HG03103 (cell line): ENCODE measurements around the gene BCAS3.
"Not testable (repeated sequence)": the region's sequence is repeated elsewhere in the genome, so short reads cannot be mapped to it uniquely, and the experiment has no call there.

Experiments used
- ATAC-seq: cut with Tn5 transposase; IDR thresholded peaks from one replicate; pipeline ENCODE4 v1.9.1; 2021; ENCODE audit warnings: low read depth; ENCODE audit not compliant: unreplicated experiment

Gene BCAS3

DNA sequence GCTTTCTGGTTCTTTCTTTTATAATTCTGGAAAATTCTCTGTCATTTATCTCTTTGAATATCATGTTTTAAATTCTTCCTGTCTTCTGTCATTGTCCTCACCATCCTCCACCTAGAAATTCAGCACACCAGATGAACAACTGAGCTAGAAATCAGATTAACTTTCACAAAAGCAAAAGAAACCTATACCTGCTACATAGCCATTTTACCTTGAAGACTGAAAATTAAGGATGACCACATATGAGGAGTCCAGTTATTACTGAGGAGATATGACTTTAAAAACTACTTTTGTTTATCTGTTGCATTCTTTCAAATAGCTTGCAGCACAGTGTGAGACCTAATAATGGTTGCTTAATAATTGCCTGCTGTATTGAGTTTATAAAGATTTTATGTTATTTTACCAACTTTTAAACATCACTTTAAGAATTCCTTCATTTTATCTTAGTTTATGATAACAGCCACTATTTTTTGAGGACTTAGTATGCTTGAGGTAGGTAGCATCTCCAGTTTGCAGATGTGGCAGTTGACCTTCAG lies 104.3 kb downstream of the BCAS3 start:
- ATAC-seq: no peak

DNA sequence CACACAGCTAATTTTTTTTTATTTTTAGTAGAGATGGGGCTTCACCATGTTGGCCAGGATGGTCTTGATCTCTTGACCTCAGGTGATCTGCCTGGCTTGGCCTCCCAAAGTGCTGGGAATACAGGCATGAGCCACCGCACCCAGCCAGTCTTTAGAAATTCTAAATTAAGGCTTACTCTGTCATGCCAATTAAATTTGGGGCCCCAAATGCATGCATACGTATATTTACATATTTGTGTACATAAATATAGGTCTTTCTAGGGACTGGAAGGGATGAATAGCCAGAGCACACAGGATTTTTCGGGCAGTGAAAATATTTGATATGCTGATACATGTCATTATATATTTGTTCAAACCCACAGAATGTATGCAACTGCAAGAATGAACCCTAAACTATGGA lies 105.1 kb downstream of the BCAS3 start:
- ATAC-seq: no peak

DNA sequence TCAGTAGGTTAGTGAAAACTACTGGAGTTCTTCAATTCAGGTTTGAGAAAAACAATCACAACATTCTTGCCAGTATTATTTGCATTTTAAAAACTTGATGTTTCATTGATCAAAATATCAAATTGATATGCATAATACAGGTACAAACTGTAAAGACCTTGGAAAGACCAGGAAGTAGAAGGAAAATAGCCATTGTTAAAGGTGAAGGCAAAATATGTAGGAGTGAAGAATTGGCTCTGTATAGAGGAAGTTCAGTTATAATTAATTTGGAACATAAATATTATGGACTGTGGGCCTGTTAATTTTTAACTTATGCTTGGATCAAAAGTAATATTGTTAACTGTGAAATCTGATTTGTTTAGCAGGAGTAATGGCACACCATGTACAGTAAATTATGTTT lies 112.6 kb downstream of the BCAS3 start:
- no peak for ATAC-seq

DNA sequence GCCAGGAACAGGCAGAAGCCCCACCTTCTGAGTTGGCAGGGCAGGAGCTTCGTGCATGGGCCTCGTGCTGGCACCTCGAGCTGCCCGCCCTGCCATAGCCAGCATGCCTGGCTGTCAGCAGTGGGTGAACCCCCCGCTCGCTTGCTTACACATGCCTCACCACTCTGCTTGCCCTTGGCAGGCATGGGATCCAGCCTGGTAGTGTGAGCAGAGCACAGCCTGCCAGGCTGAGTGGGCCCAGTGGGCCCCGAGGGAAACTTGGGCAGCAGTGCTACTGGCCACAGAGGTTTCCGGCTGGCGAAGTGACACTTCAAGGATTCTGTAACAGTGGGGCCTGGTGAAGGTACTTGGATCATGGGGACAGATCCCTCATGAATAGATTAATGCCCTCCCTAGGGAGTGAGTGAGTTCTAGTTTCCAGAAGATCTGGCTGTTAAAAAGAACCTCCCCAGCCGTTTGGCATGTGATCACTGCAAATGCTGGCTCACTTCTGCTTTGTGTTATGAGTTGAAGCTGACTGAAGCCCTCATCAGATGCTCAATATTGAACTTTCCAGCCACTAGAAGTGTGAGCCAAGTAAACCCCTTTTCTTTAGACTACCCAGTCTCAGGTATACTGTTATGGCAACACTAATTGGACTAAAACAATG lies 114.7 kb downstream of the BCAS3 start:
- no peak for ATAC-seq

DNA sequence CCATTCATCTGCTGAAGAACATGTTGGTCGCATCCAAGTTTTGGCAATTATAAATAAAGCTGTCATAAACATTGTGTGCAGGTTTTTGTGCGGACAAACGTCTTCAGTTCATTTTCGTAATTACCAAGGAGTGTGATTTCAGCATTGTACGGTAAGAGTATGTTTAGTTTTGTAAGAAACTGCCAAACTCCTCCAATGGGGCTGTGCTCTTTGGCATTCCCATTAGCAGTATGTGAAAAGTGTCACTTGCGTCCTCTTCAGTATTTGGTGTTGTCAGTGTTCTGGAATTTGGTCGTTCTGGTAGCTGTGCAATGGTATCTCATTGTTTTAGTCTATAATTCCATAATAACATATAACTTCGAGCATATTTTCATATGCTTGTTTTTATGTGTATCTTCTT lies 120.9 kb downstream of the BCAS3 start:
- ATAC-seq: no peak

DNA sequence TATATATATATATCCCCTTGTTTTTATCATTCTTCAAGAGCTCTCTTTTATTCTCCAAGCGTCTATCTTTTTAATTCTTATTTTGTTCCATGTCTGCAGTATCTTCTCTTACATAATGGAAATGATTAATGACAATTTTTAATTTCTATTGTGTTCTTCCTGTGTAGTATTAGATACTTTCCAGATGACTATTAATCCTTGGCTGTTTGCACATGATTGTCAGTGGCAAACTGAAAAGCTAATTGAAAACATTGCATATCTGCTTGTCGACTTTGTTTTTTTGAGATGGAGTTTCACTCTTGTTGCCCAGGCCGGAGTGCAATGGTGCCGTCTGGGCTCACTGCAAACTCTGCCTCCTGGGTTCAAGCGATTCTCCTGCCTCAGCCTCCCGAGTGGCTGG lies 124.7 kb downstream of the BCAS3 start:
- ATAC-seq: no peak

DNA sequence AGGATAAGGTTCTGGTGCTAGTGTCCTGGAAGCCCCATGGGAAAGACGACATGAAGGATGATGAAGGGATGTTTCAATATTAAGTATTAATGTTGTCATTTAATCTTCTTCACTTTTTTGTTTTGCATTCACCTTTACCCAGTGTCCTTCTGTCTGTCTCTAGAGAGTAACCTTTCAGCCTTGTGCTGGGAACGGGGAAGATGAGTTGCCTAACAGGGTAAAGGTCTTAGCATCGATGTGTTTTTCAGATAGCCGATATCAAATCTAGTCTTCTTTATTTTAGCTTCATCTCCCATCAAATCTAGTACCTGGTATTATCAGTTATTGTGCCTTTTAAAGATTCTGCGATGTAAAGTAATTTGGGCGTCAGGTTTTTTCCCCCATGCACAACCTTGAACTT lies 125.4 kb downstream of the BCAS3 start:
- ATAC-seq: no peak

DNA sequence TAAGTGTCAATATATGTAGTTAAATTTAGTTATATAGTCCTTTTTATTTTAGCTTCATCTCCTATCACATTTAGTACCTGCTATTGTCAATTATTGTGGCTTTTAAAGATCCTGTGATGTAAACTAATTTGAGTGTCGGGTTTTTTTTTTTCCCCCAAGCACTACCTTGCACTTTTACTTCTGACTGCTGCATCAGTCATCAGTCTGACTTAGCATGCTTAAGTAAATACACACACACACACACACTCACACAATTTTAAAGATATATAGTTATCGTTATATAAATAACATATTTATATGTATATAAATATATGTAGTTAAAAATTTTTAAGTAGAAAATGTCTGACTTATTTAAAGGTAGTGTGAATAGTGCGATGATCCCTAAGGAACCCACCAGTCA lies 127.2 kb downstream of the BCAS3 start:
- no peak for ATAC-seq

DNA sequence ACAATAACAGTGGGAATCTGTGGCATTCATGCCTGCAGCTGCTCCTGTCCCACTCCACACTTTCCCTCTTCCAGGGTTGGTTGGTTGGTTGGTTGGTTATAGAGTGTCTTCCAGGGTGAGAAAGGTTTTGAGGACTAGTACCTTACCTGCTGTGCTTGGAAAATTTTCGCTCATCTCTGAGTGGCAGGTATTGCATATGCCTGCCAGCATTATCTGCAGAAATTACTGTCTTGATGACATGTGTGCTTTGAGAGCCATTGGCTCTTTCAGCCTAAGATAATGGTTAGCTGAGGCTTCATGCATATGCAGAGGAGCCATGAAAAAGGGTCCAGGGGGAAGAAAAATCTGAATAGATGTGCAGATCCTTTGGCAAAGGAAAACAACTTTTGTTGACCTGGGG lies 131.8 kb downstream of the BCAS3 start:
- no peak for ATAC-seq

DNA sequence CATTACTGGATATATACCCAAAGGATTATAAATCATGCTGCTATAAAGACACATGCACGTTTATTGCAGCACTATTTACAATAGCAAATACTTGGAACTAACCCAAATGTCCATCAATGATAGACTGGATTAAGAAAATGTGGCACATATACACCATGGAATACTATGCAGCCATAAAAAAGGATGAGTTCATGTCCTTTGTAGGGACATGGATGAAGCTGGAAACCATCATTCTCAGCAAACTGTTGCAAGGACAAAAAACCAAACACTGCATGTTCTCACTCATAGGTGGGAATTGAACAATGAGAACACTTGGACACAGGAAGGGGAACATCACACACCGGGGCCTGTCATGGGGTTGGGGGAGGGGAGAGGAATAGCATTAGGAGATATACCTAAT lies 137.3 kb downstream of the BCAS3 start:
- ATAC-seq: not testable (repeated sequence)

DNA sequence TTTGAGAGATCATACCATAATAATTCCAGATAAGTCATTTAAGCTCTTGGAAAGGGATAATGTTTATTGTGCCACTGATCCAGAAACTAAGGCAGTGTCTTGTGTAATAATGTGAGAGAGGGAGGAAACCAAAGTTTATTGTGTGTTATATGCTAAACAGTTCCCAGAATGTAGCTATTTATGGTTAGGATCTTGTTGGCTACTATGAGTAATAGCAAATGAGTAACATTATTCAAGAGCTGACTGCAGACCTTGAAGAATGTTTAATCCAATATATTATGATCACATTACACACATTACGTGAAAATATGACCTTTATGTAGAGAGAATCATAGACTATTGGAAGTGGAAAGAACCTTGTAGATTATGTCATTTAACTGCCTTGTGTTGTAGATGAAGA lies 139.5 kb downstream of the BCAS3 start:
- no peak for ATAC-seq

DNA sequence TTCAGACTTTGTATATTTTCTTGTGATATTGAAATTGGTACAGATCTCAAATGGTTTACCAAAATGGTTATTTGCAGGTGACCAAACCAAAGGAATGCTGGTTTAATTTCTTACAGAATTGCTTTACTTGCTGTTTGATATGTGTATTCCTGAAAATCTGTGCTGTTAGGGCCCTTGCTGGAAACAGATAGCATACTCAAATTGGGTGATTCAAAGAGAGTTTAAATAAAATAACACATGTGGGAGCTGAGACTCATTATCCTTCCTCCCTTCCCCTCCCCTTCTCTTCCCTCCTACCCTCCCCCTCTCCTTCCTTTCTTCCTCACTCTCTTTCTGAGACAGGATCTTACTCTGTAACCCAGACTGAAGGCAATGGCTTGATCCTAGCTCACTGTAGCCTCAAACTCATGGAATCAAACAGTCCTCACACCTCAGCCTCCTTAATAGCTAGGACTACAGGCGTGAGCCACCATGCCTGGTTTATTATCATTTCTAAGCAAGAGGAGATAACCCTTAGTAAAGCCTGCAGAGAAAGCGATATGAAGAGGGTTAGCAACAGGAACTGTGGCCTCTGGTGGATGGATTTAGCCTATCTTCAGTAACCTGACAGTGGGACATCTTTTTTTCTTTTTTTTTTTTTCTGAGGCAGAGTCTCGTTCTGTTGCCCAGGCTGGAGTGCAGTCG lies 141.9 kb downstream of the BCAS3 start:
- ATAC-seq: no peak

DNA sequence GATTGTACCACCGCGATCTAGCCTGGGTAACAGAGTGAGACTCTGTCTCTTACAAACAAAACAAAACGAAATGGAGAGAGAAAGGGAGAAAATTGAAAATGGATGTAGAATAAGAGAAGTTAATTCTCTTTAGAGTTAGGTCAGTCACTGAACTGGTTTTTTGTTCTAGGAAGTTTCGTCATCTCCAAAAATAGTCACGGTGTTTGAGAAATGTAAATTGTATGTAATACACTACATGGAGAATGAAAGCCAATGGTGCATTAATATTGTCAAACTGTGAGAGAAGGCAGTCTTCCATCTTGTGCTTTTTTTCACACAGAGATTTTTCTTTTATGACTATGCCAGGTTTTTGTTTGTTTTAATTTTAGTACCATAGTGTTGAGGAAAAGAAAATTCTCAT lies 145.9 kb downstream of the BCAS3 start:
- no peak for ATAC-seq

DNA sequence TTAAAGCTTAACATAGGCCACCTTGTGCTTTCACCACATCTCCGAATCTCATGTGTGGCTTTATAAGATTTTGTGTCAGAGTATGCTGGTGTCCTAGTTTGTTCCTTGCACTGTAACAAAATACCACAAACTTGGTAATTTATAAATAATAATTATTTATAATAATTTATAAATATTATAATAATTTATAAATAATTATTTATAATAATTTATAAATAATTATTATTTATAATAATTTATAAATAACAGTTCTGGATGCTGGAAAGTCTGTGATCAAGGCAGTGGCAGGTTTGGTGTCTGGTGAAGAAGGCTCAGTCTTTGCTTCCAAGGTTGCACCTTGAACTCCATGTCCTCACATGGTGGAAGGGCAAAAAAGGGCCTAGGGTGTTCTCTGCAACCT lies 147.7 kb downstream of the BCAS3 start:
- no peak for ATAC-seq

DNA sequence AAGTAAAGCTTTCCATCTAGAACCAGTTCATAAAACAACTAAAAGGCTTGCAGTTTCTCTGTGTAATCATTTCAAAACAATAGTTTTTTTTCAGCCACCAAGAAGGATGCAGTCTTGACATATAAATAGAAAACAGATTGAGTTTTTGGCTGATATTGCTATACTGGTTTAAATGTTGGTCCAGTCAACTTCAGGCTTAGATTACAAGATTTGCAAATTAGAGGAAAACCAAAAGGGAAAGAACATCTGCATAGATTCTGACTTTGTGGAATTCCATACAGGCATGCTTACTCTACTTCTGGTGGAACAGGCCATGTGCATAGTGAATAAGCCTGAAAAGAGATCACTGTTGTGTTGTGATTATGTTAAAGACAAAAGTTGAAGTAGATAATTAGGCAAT lies 150.3 kb downstream of the BCAS3 start:
- no peak for ATAC-seq

DNA sequence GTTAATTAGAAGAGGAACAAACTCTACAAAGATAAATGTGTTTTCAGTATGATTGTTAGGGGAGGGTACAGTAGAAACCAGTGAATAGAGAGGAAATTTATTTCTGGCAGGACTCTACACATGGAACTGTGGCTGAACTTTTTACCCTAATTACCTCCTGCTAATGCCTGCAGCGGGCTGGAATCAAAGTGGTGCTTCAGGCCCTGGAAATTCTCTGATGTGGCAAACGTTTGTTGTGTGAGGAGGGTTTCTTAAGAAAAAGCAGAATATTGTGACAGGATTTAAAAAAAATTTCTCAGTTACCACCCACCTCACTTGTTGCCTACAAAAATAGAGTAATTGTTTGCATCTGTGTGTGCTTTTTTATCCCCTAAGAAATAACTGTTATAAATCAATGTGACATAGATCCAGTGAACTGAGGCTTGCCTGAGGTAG lies 154.5 kb downstream of the BCAS3 start:
- no peak for ATAC-seq

DNA sequence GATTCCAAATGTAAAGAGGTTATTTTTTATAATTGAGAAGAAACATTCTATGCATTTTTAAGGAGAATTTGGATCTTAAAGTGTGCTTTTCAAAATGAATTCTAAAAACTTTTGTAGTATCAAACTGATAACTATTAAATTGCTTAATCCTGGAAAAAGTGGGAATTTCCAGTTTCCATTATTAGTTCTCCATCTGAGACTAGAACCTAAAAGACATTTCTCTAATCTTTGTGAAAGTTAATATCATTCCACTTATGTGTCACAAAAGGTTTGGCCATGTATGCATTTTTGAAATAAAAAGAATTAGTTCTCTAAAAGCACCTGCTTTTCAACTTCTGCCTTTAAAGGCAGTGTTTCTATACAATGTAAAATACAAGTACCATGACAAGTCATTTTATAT lies 155.0 kb downstream of the BCAS3 start:
- no peak for ATAC-seq

DNA sequence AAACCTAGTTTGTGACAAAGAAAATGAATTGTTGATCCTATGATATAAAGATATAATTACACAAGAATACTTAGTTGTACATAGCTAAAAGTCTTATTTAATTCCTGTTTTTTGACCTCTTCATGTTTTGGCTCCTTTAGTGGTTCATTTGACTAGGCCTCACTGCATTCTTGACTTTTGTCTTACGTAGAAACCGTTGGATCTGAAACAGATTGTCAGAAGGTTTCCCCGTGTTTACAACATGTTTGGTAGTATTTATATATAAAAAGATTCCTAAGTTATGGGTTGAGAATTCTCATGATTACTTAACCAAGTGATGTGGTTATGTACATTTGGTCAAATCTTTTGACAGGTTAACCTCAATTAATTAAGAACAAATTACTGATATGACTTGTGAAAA lies 162.8 kb downstream of the BCAS3 start:
- ATAC-seq: no peak

DNA sequence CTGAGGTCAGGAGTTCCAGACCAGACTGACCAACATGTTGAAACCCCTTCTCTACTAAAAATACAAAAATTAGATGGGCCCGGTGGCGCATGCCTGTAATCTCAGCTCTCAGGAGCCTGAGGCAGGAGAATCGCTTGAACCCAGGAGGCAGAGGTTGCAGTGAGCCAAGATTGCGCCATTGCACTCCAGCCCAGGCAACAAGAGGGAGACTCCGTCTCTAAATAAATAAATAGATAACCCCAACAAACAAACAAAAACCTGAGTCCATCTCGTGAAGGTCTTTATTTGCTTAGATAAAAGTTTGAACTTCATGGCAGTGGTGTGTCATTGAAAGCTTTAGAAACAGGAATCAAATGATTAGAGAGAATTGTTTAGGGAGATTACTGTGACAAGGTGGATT lies 167.4 kb downstream of the BCAS3 start:
- no peak for ATAC-seq

DNA sequence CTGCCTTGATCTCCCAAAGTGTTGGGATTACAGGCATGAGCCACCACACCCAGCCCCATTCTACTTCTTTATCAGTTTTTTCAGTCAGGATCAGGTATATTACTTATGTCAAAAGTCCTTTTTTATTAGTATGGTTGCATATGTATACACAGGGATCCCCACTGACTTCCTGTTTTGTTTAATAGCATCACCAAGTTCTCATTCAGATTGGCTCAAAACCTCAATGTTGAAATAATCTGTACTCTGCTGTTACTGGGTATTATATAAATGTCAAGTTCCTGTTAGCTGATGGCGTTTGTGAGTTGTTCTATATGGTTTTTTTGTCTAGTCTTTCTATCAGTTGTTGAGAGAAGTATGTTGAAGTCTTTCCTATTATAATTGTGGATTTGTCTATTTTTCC lies 168.5 kb downstream of the BCAS3 start:
- ATAC-seq: no peak

DNA sequence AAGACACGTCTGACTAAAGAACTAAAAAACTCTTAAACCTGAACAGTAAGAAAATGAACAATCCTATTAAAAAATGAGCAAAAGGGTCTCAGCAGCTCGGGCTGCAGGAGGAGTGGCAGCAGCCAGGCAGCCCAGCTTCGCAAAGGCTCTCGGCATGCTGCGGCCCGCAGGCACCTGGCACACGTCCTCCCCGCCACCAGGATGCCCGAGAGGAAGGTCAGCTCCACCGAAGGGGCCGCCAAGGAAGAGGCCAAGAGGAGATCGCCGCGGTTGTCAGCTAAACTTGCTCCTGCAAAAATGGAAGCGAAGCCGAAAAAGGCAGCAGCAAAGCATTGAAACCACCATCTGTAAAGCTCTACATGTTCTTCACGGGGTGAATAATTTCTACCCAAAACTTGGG lies 173.5 kb downstream of the BCAS3 start:
- ATAC-seq: no peak

DNA sequence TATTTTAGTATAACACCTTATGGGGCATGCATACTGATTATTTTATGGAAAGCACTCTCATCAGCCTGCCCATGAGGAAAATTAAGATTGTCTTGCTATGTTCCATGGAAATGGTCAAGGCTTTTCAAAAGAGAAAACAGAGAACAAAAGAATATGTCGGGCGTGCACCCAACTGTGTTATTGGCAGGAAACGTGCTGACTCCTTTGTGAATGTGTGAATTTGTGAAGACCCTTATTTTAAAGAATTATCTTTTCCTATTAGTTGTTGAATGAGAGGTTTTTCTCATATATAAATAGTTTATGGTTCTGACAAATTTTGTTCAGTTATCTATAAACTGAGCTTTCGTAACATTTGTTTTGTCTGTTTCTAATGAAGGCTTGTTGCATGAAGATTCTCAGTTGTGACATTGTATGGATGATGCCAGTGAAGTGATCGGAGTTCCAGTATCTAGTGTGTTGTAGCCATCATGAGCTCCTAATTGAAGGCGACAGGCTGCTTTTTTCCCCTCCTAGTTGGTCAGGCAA lies 180.0 kb downstream of the BCAS3 start:
- ATAC-seq: no peak
